Adrenal gland (tissue), 12 donors: Measurements from ENCODE around the gene ETFA. TPM values are rescaled to one million over a fixed set of nuclear protein-coding genes. Genes with fewer than 3 reads are reported as not detected.
A peak's percentile ranks its signal among the peaks of the same experiment; 100 is the strongest.

Source experiments
- DNase-seq, 7 donors: peaks; one replicate each; pipeline ENCODE4 v3.0.0-alpha.2; 2019 to 2020
- H3K27ac ChIP-seq, 5 donors: fragments of 200-600 bp; sonication (generic) in 4 of 5; 1 replicate in 3 of 5; 2 replicates in 2 of 5; pipeline versions ENCODE4 v1.5.1 to v1.8.0; 2016 to 2020; ENCODE audit warnings: mild to moderate bottlenecking in 1 of 5
- H3K27me3 ChIP-seq: fragments of 200-600 bp; 2 replicates; pipeline ENCODE4 v1.8.0; 2021
- H3K36me3 ChIP-seq, 2 donors: fragments of 200-600 bp; replicated peaks in 1 of 2; 1 replicate in 1 of 2; 2 replicates in 1 of 2; pipeline versions ENCODE4 v1.5.1 to v1.8.0; 2018 to 2022
- H3K4me1 ChIP-seq, 2 donors: fragments of 200-600 bp; replicated peaks in 1 of 2; 1 replicate in 1 of 2; 2 replicates in 1 of 2; pipeline versions ENCODE4 v1.5.1 to v1.8.0; 2018 to 2021
- H3K4me3 ChIP-seq, 4 donors: fragments of 200-600 bp; sonication (generic) in 3 of 4; one replicate each; pipeline ENCODE4 v1.5.1; 2016 to 2018
- H3K9me3 ChIP-seq, 3 donors: fragments of 200-600 bp; sonication (generic) in 1 of 3; replicated peaks in 1 of 3; 1 replicate in 2 of 3; 2 replicates in 1 of 3; pipeline versions ENCODE4 v1.5.1 to v1.8.0; 2016 to 2021
- CTCF ChIP-seq, 6 experiments: fragments of 450-650 bp in 4 of 6; fragments of 200-600 bp in 2 of 6; sonication (generic) in 1 of 6; IDR thresholded peaks; 1 replicate in 5 of 6; 2 replicates in 1 of 6; pipeline versions ENCODE4 v1.5.1 to v1.8.0; 2016 to 2021; ENCODE audit warnings: antibody characterized with exemption in 6 of 6, mild to moderate bottlenecking in 2 of 6, moderate library complexity in 1 of 6
- POLR2A ChIP-seq, 2 donors: fragments of 450-650 bp; IDR thresholded peaks; one replicate each; pipeline ENCODE4 v1.6.1; 2017; ENCODE audit warnings: antibody characterized with exemption in 2 of 2, mild to moderate bottlenecking in 2 of 2, moderate library complexity in 1 of 2
- WGBS, 4 donors: extraction: QIAGEN DNeasy Blood & Tissue Kit in 2 of 4; methylation state at CpG; one replicate each; pipeline versions ENCODE4 v1.1.5 to v1.1.7; 2013 to 2017; 5-methylcytosine and 5-hydroxymethylcytosine counted together
- intact Hi-C, 2 donors: fragments of 100-400 bp; cut with DNase I; formaldehyde crosslinking; loops; one replicate each; pipeline versions ENCODE4 v1.14.1 to v1.15.0; 2022 to 2023
- polyA plus RNA-seq, 3 donors: library from polyadenylated mRNA; stranded (reverse); fragments of 200-250 nt in 2 of 3; fragments of 350-450 nt in 1 of 3; fragmentation: Illumina TruSeq in 1 of 3; extraction: RNeasy Lipid Tissue Mini Kit (QIAGEN cat#74804) in 1 of 3; gene quantifications; one replicate each; pipeline ENCODE4 v1.2.3, GENCODE V29; 2013 to 2014
- total RNA-seq, 9 donors: library from RNA; depleted of rRNA in 4 of 9; stranded (reverse); fragments of >200 nt in 4 of 9; fragments of 120-200 nt in 1 of 9; fragmentation: NEBNext Ultra II Directional in 1 of 9; extraction: Animal tissue kit (Norgen Biotek cat#: 25700) in 1 of 9; gene quantifications; one replicate each; pipeline versions ENCODE4 v1.1.0 to v1.2.4, GENCODE V29; 2013 to 2023
- donor health status: healthy with polysubstance abuse.
- donor health status: Bipolar disorder and iron deficiency.
- donor health status: DM: yes; HTN: yes; CAD: no.
- donor health status: DM: no; HTN: no; CAD: no.
- donor health status: DM: no; HTN: no; CAD: no.
- donor health status: DM: yes; HTN: yes; CAD: no.

ETFA gene
- total and polyA plus RNA-seq, 12 donors = 50.0 to 339 (median 187) TPM

- intact Hi-C loops = no loop called here
- TF ChIP-seq CTCF (IDR thresholded peaks at IDR 0.05) (peak in 5 of 6 experiments; percentile 5 to 31 (median 27)), POLR2A (IDR thresholded peaks at IDR 0.05) (no peak)
- no peak for DNase-seq
- Histone ChIP-seq H3K27ac (no peak overlapping the region), H3K27me3 (no peaks in the 10 kb centered on the region), H3K36me3 (peaks cover 0 to 57% of the 10 kb centered on the region in 2 donors), H3K4me3 (no peak overlapping the region), H3K9me3 (no peaks in the 10 kb centered on the region), H3K4me1 (peaks cover 0 to 22% of the 10 kb centered on the region in 2 donors)
- 94 to 98% (median 95%) methylated on average over 1 of the region's 1 CpG for WGBS, 4 donors
These were observed 25.9 kb downstream of the ETFA start for GRCh38 chr15:76285241-76285825.

- WGBS, 4 donors = 52 to 57% (median 56%) methylated on average over 3 of the region's 3 CpGs
- Histone ChIP-seq H3K9me3 (no peaks in the 10 kb centered on the region), H3K4me3 (no peak overlapping the region), H3K27ac (no peak overlapping the region), H3K4me1 (peaks cover 0 to 13% of the 10 kb centered on the region in 2 donors), H3K36me3 (peaks cover 0 to 58% of the 10 kb centered on the region in 2 donors), H3K27me3 (no peaks in the 10 kb centered on the region)
- no peak for DNase-seq
- no peak for TF ChIP-seq CTCF (IDR thresholded peaks at IDR 0.05)
- intact Hi-C loops = no loop called here
These were observed 28.8 kb downstream of the ETFA start for GRCh38 chr15:76282465-76282864.

- peaks cover 0 to 42% of the 10 kb centered on the region in 2 donors for H3K36me3 ChIP-seq
- WGBS, 4 donors = 92 to 100% (median 98%) methylated on average over 1 of the region's 1 CpG
- no peaks in the 10 kb centered on the region for H3K9me3 ChIP-seq
- TF ChIP-seq POLR2A (IDR thresholded peaks at IDR 0.05) (no peak), CTCF (IDR thresholded peaks at IDR 0.05) (no peak)
- no peak overlapping the region for H3K4me3 ChIP-seq
- H3K4me1 ChIP-seq = peaks cover 0 to 9% of the 10 kb centered on the region in 2 donors
- no peak overlapping the region for H3K27ac ChIP-seq
- no peak for DNase-seq
- intact Hi-C loops = no loop called here
- no peaks in the 10 kb centered on the region for H3K27me3 ChIP-seq
These were observed 32.6 kb downstream of the ETFA start for GRCh38 chr15:76278651-76279050.

- TF ChIP-seq POLR2A (IDR thresholded peaks at IDR 0.05) (no peak), CTCF (IDR thresholded peaks at IDR 0.05) (no peak)
- Histone ChIP-seq H3K4me1 (peaks cover 0 to 9% of the 10 kb centered on the region in 2 donors), H3K4me3 (no peak overlapping the region), H3K9me3 (no peaks in the 10 kb centered on the region), H3K36me3 (peaks cover 0 to 38% of the 10 kb centered on the region in 2 donors), H3K27me3 (no peaks in the 10 kb centered on the region), H3K27ac (no peak overlapping the region)
- no peak for DNase-seq
- WGBS, 4 donors = 90 to 95% (median 93%) methylated on average over 1 of the region's 1 CpG
- intact Hi-C loops = no loop called here
These were observed 36.4 kb downstream of the ETFA start for GRCh38 chr15:76274821-76275220.
